ENCODE results near the gene ANKS1A.
A peak's percentile ranks its signal among the peaks of the same experiment; 100 is the strongest.
"Not testable (repeated sequence)": the region's sequence is repeated elsewhere in the genome, so short reads cannot be mapped to it uniquely, and the experiment has no call there.

Gene ANKS1A

DNA sequence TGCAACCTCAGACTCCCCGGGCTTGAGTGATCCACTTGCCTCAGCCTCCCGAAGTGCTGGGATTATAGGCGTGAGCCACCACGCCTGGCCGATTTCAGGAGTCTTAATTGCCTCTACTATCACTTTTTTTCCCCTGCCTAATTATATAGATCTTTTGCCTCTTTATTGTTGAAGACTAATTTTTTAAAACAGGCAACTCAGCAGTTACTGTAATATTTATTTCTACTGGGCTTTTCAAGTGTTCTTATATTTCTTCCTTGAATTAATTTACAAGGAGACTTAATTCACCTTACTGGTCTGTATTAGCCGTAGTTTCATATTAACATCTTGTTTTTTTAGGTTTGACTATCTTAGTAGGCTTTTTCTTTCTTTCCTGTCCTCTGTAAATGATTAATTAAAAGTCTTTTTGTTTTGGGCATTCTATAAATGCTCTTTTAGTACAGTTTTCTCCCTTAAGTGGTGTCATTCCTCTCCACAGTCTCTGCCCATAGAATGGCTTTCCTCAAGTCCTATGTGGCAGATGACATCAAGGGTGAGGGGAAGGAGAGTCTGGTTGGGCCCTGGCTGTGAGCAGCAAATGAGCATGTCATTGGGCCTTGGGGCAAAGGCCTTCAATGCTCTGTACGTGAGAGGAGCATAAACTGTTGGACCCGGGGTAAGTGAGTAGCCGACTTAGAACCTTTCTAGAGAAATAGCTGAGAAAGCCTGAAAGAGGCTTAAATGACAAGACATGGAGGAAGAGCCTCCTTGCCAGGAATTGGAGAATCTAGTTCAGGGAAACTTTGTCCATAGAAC lies 36.0 kb downstream of the ANKS1A start:
- DNase-seq = no peak

DNA sequence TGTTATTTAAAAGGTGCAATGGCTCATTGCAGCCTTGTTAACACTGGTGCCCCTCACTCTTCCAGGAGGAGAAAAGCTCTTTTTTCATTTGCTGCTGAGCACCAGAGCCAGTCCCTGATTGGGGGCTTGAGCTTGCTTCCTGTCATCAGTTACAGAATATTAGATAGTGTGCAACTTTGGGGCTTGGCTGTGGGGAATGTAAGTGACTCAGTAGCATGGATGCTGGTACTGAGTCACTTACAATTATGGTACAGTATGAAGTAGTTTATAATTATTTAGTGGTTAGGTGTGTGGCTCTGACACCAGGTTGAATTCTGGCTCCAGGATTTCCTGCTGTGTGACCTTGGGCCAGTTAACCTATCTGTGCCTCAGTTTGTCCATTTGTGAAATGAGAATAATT lies 37.6 kb downstream of the ANKS1A start:
- no peak for DNase-seq

DNA sequence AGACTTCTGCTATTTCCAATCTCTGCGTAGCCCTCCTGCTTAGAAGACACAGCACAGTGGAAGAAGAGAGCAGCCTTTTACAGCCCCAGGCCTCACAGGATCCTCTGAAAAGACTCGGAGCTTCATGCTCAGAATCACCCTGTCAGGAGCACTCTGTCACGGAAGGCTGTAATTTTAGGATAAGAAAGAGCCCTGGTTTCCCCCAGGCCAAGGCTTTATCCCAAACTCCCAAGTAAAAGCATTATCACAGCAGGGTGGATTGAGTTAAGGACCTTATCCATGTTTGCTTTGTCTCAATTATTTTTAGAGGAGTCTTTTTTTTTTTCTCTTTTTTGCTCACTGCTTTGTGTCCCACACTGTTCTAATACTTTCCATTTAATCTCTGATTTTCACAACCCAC lies 39.2 kb downstream of the ANKS1A start:
- DNase-seq = no peak

DNA sequence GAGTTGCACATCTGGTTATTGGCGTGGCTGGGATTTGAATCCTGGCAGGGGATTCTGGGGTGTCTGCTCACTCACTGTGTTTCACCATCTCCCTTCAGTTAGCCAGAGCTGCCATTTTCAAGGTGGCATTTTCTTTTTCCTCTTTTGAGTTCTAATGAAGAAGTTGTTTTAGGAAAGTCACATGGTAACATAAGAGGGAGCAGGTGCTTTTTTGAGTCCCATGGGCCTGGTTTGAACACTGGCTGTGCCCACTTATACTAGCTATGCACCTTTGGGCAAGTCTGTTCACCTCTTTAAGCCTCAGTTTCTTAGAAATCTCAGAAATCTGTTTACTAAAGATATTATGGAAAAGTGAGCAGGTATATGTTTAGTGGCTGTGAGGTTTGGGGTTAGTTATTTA lies 39.6 kb downstream of the ANKS1A start:
- DNase-seq = no peak

DNA sequence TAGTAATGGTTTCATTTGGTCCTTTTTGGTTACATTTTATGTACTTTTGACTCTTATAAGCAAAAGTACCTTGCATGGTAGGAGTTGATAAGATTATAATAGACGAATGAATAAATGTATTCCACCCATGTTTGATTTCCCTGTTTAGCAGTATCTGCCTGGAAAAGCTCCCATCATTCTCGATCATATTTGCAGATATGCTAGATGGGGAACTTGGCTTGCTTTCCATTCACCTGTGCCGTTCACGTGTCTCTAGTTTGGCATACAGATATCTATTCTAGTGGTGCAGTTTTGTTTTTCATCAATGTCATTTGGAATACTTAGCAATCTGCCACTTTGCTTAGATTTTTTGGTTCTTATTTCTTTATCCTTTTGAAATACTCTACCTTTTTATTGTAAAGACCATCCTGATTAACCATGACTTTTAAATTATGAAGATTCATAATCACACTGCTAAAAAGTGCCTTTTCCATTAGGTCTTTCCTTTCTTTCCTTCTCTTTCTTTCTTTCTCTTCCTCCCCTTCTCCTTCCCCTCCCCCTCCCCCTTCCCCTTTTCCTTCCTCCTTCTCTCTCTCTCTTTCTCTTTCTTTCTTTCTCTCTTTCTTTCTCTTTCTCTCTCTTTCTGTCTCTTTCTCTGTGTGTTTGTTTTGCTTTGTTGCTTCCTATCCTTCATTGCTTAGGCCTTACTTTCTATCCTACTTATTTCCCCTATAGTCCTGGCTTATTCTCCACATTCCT lies 40.4 kb downstream of the ANKS1A start:
- no peak for DNase-seq

DNA sequence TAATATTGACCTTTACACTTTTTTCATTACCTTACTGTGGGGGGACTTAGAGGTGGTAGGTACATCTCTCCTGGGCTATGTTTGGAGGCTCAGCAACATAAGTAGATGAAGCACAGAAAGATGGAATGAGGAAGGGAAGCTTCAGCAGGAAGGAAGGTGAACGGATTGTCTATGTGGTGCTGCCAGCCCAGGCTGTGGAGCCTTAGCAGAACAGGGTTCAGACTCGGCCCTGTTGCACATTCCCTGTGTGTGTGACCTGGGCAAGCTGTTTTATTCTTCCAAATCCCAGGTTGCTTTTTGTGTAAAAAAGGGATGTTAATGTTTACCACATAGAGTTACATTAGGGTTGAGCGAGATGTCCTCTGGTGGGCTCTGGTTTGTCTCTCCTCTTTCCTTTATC lies 41.2 kb downstream of the ANKS1A start:
- DNase-seq = no peak

DNA sequence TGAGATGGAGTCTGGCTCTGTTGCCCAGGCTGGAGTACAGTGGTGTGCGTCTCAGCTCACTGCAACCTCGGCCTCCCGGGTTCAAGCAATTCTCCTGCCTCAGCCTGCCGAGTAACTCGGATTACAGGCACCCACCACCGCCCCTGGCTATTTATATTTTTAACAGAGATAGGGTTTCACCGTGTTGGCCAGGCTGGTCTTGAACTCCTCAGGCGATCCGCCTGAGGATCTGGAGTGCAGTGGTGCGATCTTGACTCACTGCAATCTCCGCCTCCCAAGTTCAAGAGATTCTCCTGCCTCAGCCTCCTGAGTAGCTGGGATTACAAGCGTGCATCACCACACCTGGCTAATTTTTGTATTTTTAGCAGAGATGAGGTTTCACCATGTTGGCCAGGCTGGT lies 43.1 kb downstream of the ANKS1A start:
- DNase-seq = not testable (repeated sequence)

DNA sequence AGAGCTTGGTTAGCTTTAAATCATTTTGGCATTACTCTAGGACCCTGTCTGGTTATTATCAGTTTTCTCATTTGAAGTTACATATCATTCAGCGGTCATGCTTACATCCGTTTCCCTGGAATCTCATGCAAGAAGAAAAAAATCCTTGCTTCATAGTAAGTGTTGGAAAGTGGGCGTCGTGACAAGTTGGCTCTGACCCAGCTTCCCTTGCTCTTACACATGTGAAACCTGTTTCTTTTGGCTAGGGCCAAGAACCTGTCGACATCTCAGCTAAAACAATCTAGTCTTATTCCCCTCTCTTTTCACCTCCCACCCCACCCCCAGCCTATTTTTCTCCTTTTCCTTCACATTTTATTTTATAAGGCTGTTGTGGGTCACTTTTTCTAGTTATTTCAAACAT lies 45.5 kb downstream of the ANKS1A start:
- DNase-seq = no peak

DNA sequence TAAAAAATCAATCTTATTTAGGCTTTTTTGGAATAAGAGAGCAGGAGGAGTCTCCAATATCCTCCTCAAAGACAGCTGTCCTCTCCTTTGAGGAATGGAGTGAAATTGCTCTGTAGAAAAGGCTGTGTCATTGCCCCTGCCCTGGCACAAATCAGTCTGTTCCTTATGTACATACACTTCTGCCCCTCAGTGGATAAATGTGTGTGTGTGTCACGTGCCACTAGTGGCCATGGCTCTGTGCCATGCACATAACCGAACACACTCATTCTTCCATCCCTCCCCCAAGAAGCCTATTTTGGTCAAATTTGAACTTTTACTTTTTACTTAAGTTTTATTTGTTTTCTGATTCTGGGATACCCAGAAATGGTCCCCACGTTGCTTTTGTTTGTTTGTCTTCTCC lies 49.2 kb downstream of the ANKS1A start:
- no peak for DNase-seq

DNA sequence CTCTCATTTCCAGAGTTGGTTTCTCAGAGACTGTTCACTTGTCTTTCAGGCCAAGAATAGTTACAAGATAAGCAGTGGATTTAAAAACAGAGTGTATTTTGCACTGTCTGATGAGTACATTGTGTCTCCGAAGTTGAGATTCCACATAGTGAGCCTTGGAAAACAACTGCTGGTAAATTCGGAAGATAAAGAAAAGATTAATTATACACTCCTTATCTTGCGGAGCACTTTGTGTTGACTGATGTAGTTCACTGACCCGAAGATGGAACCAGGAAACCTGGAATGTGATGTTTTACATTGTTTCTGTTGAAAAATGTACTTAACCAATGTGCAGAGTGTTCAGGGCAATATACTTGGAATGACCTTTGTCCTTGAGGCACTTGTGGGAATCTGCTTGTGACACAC lies 51.0 kb downstream of the ANKS1A start:
- no peak for DNase-seq

DNA sequence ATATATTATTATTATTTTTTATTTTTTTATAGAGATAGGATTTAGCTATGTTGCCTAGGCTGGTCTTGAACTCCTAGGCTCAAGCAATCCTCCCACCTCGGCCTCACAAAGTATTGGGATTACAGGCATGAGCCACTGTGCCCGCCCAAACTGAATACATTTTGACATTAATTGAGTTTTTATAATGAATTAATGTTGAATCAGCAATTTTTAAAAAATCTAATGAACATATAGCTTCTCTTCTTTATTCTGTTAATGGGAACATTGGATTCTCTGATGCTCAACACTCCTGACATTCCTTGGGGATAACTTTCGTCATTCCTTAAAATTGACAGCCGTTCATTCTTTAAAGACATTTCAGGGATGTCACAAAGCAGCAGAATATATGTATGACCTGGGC lies 52.4 kb downstream of the ANKS1A start:
- no peak for DNase-seq

DNA sequence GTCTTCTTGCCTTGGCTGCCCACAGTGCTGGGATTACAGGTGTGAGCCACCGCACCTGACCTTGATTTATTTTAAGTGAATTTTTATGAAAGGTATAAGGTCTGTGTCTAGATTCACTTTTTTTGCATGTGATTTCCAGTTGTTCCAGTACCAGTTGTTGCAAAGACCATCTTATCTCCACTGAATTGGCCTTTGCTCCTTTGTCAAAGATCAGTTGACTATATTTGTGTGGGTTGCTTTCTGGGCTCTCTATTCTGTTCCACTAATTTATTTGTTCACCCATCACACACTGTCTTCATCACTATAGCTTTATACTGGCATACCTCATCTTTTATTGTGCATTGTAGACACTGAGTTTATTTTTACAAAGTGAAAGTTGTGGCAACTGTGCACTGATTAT lies 56.3 kb downstream of the ANKS1A start:
- no peak for DNase-seq

DNA sequence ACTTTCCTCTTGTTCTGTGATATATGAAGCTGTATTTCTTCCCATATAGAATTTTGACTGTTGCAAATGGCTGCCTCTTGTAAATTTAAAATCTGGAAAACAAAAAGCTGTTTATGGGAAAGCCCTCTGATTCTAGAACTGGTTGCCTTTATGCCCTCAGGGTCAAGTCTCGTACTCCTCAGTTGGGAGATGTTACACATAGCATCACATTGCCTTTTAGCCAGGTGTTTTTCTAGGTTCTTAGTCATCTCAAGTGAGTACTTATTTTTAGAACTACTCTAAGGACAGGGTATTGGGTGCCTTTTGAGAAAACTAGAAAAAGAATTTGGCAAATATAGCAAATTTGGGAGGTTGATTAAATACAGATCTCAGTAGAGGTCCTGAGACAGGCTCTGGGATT lies 58.5 kb downstream of the ANKS1A start:
- DNase-seq = no peak

DNA sequence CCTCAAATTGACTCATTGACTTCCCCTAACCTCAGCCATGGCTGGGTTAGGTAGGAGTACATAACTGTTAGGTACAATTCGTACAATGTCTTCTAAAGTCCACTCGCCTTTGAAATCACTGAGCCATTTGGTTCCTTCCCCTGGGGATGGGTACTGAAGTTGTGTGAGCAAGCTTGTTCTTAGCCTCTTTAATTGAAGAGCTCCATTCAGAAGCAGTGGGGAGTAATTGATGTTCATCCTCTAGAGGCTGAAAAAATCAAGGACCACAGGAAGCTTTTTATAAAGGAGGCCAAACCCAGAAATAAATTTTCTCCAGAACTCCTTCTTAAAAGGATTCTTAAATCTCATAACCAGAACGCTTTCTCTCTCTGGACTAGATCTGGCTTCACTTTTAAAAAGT lies 60.6 kb downstream of the ANKS1A start:
- DNase-seq = no peak

DNA sequence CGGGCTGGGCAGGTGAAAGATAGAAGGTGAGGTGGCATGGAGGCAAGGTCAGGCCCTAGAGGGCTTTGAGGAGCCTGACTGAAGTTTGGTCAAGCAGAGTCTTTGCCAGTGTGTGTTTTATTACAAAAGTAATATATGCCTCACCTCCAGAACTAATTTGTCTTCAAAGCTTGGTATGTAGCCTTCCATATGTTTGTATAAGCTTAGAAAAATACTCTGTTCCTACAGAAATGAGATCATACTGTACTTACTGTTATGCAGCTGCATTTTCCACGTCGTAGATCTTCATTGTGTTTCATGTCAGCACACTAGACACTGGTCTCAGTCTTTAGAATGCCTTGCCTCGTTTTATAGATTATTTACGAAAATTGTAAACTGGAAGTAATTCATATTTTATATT lies 61.8 kb downstream of the ANKS1A start:
- DNase-seq = no peak

DNA sequence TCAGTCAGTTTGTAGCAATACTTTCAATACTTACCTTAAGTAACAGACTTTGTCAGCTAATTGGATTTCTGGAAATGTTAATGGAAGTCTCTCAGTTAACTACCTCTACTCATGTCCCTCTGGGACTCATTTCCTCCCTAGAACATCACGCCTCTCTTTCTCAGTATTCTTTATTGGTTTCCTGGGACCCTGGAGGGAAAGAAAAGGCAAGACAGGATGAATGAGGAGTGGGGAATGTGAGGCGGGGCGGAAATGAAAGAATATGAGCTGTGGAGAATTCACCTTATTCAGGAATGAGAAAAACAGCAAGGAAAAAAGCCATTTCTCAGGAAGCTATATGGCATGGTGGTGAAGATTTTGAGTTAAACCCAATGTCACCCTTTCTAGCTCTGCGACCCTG lies 62.7 kb downstream of the ANKS1A start:
- no peak for DNase-seq

DNA sequence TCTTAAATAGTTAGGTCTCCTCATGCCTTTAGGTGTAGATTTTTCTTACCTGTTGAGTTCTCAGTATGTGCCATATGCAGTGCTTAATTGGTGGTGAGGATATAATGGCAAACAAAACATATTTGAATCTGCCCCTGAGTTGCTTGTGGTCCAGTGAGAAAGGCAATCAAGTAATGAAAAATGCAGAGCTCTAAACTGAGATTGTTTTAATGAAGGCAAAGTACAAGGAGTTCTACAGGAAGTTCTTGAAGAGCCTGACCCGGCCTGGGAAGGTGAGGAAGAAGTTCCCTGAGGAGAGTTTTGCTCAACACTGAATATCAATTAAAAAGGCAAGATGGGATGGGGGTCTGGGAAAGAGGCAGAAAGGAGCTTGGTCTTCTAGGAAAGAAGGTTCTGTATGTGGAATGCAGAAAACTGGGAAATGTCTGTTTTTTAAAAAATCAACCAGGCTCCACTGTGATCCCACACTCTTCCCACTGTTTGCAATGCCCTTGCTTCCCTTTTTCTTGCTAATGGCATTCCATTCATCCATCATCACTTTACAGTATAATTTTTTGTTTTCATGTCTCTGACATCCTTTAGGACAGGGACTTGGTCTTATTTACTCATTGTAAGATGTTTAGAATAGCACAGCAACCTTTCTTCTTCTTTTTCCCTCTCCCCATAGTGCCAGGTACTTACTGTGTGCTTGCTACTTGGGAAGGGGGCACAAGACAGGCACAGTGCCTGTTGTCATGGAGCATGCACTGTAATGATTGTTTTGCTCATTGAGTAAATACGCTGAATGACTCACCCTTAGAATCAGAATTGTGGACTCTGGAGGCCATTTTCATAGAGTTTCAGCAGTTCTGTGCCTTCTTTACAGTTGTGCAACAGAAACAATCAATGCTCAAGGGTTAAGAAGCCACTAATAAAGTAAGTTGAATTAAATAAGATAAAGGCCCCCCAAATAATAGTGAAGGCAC lies 64.3 kb downstream of the ANKS1A start:
- peak; percentile 65 for DNase-seq

DNA sequence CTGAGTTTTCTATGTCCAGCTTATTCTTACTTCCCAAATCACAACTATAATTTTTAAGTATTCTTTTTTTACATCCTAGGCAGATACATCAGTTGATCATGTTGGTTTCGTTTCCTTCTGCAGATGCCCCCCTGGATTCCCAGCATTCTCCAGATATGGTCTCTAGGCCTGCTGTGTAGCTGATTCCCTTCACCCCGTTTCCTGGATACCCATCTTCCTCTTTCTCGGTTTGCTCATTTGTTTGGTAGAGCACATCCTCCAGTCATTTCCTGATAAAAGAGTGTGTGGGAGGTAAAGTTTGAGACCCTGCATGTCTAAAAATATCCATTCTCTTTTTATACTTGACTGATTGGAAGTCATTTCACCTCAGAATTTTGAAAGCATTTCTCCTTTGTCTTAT lies 66.4 kb downstream of the ANKS1A start:
- DNase-seq = no peak

DNA sequence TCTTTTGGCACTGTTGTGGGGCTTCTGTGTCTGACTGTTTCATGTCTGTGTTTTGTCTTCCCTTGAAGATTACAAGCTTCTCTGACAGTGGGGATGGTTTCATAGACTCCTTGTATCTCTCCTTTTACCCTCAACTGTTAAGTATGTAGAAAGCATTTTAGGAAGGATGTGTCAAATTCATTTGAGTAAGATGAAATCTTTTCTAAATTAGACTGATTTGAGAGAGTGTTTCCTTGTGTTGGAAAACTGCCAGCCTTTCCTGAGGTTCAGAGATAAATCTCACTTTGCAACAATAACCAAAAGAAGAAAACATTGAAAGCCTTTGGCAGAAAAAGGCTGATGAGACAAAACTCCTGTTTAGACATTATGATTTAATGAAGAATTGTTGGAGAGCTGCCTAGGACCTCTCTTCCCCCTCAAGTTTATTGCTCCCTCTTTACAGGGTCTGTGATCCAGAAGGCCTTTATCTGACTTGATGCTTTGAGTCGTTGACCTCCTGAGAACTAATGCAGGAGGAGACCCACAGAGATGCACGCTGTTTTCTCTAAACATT lies 68.3 kb downstream of the ANKS1A start:
- DNase-seq = no peak

DNA sequence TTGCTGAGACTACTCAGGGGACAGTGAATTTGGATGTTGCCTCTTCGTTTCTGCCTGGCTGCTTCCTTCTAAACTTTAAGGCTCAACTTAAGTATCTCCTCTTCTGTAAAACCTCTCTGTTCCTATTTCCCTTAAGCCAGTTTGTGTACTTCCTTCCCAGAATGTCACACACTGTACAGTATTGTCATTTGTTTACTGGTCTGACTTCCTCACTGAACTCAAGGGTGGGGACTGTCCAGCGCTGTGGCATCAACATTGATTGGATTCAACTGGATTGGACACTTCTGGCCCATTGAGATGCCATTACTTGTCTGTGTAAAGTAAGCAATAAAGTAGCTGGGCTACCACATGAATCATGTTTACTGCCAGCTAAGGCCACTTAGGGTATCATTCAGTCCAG lies 69.7 kb downstream of the ANKS1A start:
- DNase-seq = no peak

DNA sequence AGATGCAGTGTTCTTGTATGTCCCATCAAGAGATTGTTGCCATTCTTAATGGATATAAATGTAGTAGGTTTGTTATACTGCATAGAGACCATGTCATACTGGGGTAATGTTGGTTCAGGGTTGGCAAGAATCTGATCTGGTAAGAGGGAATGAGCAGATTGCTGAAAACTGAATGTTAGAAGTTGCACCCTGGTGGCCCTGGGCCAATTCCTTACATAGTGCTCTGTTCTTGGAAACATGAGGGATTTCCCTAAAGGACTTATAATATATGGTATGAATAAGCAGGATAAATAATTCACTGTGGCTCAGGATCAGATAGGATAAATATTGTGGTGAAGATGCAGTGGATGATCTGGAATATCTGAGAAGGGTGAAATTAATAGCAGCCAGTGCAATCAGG lies 70.2 kb downstream of the ANKS1A start:
- no peak for DNase-seq

DNA sequence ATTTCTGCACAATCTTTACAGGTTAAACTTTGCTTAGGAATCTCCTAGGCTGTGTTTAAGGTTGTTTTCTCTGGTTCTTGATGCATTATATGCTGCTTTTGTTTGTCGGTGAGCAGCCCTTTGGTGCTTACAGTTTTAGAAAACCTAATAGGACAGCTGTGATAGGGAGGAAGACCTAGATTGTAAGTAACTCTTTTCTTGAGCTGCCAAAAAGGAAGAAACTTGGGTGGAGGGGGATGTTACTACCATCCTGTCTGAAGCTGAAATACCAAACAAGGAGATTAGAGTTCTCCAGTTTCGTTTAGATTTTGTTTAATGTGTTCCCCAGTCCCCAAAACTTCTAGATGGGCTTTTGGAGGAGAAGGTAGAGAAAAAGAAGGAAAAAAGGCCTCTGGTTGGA lies 72.0 kb downstream of the ANKS1A start:
- DNase-seq = no peak

DNA sequence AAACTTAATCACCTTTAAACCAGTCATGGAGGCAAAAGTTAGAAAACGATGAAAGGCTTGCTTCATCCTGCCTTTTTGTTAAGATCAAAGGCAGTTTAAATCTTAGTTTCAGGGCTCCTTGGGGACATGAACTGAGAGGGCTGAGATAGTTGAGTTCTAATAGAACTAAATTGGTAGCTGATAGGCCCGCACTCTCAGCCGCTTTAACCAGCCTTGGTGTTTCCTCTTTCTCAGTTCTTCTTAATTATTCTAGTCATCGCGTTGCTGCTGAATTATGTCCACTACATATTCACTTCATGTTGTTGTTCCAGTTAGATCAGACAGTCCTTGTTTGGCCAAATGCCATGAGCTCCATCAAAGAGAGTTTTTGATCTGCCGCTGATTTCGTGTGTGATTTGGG lies 72.5 kb downstream of the ANKS1A start:
- DNase-seq = no peak

Measured in COR-L47 (cell line).